Thyroid gland (tissue), 4 donors: ENCODE measurements around the gene KLRB1. TPM values are rescaled to one million over a fixed set of nuclear protein-coding genes. Genes with fewer than 3 reads are reported as not detected.
"Not testable (repeated sequence)": the region's sequence is repeated elsewhere in the genome, so short reads cannot be mapped to it uniquely, and the experiment has no call there.

ENCODE experiments used
- DNase-seq, 2 donors: peaks; one replicate each; pipeline ENCODE4 v3.0.0-alpha.2; 2019
- H3K27ac ChIP-seq, 3 donors: fragments of 200-600 bp; sonication (generic); 1 replicate in 2 of 3; 2 replicates in 1 of 3; pipeline ENCODE4 v1.5.1; 2016 to 2019; ENCODE audit warnings: mild to moderate bottlenecking in 1 of 3, moderate library complexity in 1 of 3
- H3K27me3 ChIP-seq: fragments of 200-600 bp; sonication (generic); one replicate; pipeline ENCODE4 v1.5.1; 2019
- H3K36me3 ChIP-seq, 2 donors: fragments of 200-600 bp; sonication (generic); one replicate each; pipeline ENCODE4 v1.5.1; 2016 to 2019
- H3K4me1 ChIP-seq, 2 donors: fragments of 200-600 bp; sonication (generic); one replicate each; pipeline ENCODE4 v1.5.1; 2017 to 2019
- H3K4me3 ChIP-seq, 3 donors: fragments of 200-600 bp; sonication (generic); replicated peaks in 1 of 3; 1 replicate in 2 of 3; 2 replicates in 1 of 3; pipeline ENCODE4 v1.5.1; 2016; ENCODE audit warnings: mild to moderate bottlenecking in 1 of 3
- H3K9me3 ChIP-seq: fragments of 200-600 bp; sonication (generic); one replicate; pipeline ENCODE4 v1.5.1; 2017
- CTCF ChIP-seq, 6 experiments: fragments of 200-600 bp in 3 of 6; fragments of 450-650 bp in 3 of 6; sonication (generic) in 3 of 6; IDR thresholded peaks; one replicate each; pipeline ENCODE4 v1.5.1; 2016 to 2019; ENCODE audit warnings: antibody characterized with exemption in 6 of 6, mild to moderate bottlenecking in 2 of 6, inconsistent platforms in 1 of 6, moderate library complexity in 1 of 6
- POLR2A ChIP-seq, 2 donors: fragments of 450-650 bp; IDR thresholded peaks; one replicate each; pipeline ENCODE4 v1.6.1; 2017; ENCODE audit warnings: antibody characterized with exemption in 2 of 2, mild to moderate bottlenecking in 2 of 2, moderate library complexity in 1 of 2
- WGBS, 2 donors: methylation state at CpG; one replicate each; pipeline ENCODE4 v1.1.5; 2017; 5-methylcytosine and 5-hydroxymethylcytosine counted together
- intact Hi-C: fragments of 100-400 bp; cut with DNase I; formaldehyde crosslinking; loops from one replicate; pipeline ENCODE4 v1.15.1; 2023
- total RNA-seq, 4 donors: library from RNA; depleted of rRNA; stranded (reverse); fragments of >200 nt; gene quantifications; one replicate each; pipeline ENCODE4 v1.2.3, GENCODE V29; 2016

KLRB1 gene
- total RNA-seq, 4 donors from 2014 or later: 0.22 to 1.0 (median 0.60) TPM

GRCh38 chr12:9588749-9589148, 19.0 kb downstream of the KLRB1 start:
- 79 to 92% methylated on average over 2 of the region's 2 CpGs for WGBS, 2 donors
- Histone ChIP-seq H3K9me3 (no peaks in the 10 kb centered on the region), H3K4me1 (no peaks in the 10 kb centered on the region), H3K36me3 (no peaks in the 10 kb centered on the region), H3K4me3 (no peak overlapping the region), H3K27me3 (no peaks in the 10 kb centered on the region), H3K27ac (no peak overlapping the region)
- no peak for TF ChIP-seq CTCF (IDR thresholded peaks at IDR 0.05)
- no peak for TF ChIP-seq POLR2A (IDR thresholded peaks at IDR 0.05)
- no peak for DNase-seq
- intact Hi-C loops: no loop called here

- no peak for DNase-seq
- intact Hi-C loops: no loop called here
- H3K9me3 ChIP-seq: no peaks in the 10 kb centered on the region
- WGBS, 2 donors: 94 to 96% methylated on average over 4 of the region's 4 CpGs
- TF ChIP-seq POLR2A (IDR thresholded peaks at IDR 0.05) (no peak), CTCF (IDR thresholded peaks at IDR 0.05) (no peak)
- H3K36me3 ChIP-seq: no peaks in the 10 kb centered on the region
- H3K27me3 ChIP-seq: no peaks in the 10 kb centered on the region
- H3K27ac ChIP-seq: no peak overlapping the region
- no peak overlapping the region for H3K4me3 ChIP-seq
- no peaks in the 10 kb centered on the region for H3K4me1 ChIP-seq
Measured at GRCh38 chr12:9587987-9588600, 19.6 kb downstream of the KLRB1 start.

- H3K27me3 ChIP-seq, DNase-seq, intact Hi-C loops: not testable (repeated sequence)
Measured at GRCh38 chr12:9577729-9578128, 30.0 kb downstream of the KLRB1 start.

GRCh38 chr12:9567151-9567550, 40.6 kb downstream of the KLRB1 start:
- DNase-seq, H3K4me3 ChIP-seq, H3K27ac ChIP-seq, H3K9me3 ChIP-seq, H3K36me3 ChIP-seq, H3K27me3 ChIP-seq, H3K4me1 ChIP-seq, intact Hi-C loops: not testable (repeated sequence)
- WGBS, 2 donors: 91% methylated on average over 9 of the region's 9 CpGs; no CpG with 5 or more reads in 1 of the 2 donors

More at GRCh38 chr12:9577729-9578128, 30.0 kb downstream of the KLRB1 start:
- 79% methylated on average over 2 of the region's 5 CpGs; no CpG with 5 or more reads in 1 of the 2 donors for WGBS, 2 donors
- not testable (repeated sequence) for H3K4me3 ChIP-seq, H3K27ac ChIP-seq, H3K36me3 ChIP-seq, H3K9me3 ChIP-seq, H3K4me1 ChIP-seq

GRCh38 chr12:9566113-9566512, 41.6 kb downstream of the KLRB1 start:
- intact Hi-C loops, H3K27me3 ChIP-seq: not testable (repeated sequence)
- 88% methylated on average over 7 of the region's 7 CpGs; no CpG with 5 or more reads in 1 of the 2 donors for WGBS, 2 donors

GRCh38 chr12:9564418-9564817, 43.3 kb downstream of the KLRB1 start:
- intact Hi-C loops, DNase-seq, H3K27me3 ChIP-seq, H3K36me3 ChIP-seq, H3K27ac ChIP-seq, H3K4me1 ChIP-seq, H3K4me3 ChIP-seq, H3K9me3 ChIP-seq: not testable (repeated sequence)
- WGBS, 2 donors: 98% methylated on average over 2 of the region's 2 CpGs; no CpG with 5 or more reads in 1 of the 2 donors

More at GRCh38 chr12:9566113-9566512, 41.6 kb downstream of the KLRB1 start:
- H3K27ac ChIP-seq, H3K9me3 ChIP-seq, H3K4me3 ChIP-seq, H3K4me1 ChIP-seq, DNase-seq, H3K36me3 ChIP-seq: not testable (repeated sequence)

- H3K27me3 ChIP-seq, H3K4me3 ChIP-seq, H3K27ac ChIP-seq, H3K4me1 ChIP-seq, H3K9me3 ChIP-seq, intact Hi-C loops, DNase-seq, H3K36me3 ChIP-seq: not testable (repeated sequence)
- WGBS, 2 donors: 80% methylated on average over 4 of the region's 5 CpGs; no CpG with 5 or more reads in 1 of the 2 donors
Measured at GRCh38 chr12:9562841-9563453, 44.8 kb downstream of the KLRB1 start.

GRCh38 chr12:9545489-9545888, 62.2 kb downstream of the KLRB1 start:
- intact Hi-C loops, H3K36me3 ChIP-seq, DNase-seq, H3K4me3 ChIP-seq, H3K27ac ChIP-seq, H3K4me1 ChIP-seq, H3K9me3 ChIP-seq, H3K27me3 ChIP-seq: not testable (repeated sequence)
- WGBS, 2 donors: 77% methylated on average over 4 of the region's 4 CpGs; no CpG with 5 or more reads in 1 of the 2 donors
